Measurements from ENCODE around the gene NCOA1. TPM values are rescaled to one million over a fixed set of nuclear protein-coding genes. Genes with fewer than 3 reads are reported as not detected.

Gene NCOA1
- total RNA-seq, 1 experiment from 2014 or later: 15.4 TPM

DNA sequence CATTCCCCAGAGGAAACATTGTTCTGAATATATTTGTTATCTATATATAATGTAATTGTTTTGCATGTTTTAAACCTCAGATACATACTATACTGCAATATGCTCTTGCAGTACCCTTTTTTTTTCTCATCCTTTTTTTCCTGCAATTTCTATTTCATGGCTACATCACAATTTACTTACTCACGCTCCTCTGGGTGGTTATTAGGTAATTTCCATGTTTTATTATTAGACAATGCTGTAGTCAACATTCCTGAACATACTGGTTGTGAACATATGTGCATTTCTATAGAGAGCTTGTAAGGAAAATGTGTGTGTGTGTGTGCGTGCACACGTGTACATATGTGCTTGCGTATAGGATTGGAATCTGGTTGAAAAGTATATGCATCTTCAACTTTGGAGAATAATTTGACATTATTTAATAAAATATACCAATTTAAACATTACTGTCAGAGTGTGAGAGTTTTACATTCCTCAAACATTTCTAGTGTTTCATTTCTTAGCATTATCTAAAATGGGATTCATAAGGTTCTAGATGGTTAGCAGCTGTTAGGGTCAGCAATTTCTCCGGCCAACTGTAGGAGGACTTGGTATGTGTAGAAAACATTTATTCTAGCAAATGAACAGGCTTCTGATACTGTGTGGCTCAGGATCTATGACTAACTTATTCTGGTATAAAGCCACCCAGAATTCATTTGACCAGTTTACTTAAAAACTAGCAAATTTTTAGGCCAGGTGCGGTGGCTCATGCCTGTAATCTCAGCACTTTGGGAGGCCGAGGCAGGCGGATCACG, 22.4 kb downstream of the NCOA1 start:
- CTCF ChIA-PET: interaction anchor here (0.6 kb wide), 1 partner anchor 273 kb away, joined by 3 read pairs; no protein-coding TSS in a partner anchor
- H3K9me3 Mint-ChIP-seq (ENCODE audit: unreplicated experiment): no peaks in the 10 kb centered on the region
- TF ChIP-seq, protein P1, sequence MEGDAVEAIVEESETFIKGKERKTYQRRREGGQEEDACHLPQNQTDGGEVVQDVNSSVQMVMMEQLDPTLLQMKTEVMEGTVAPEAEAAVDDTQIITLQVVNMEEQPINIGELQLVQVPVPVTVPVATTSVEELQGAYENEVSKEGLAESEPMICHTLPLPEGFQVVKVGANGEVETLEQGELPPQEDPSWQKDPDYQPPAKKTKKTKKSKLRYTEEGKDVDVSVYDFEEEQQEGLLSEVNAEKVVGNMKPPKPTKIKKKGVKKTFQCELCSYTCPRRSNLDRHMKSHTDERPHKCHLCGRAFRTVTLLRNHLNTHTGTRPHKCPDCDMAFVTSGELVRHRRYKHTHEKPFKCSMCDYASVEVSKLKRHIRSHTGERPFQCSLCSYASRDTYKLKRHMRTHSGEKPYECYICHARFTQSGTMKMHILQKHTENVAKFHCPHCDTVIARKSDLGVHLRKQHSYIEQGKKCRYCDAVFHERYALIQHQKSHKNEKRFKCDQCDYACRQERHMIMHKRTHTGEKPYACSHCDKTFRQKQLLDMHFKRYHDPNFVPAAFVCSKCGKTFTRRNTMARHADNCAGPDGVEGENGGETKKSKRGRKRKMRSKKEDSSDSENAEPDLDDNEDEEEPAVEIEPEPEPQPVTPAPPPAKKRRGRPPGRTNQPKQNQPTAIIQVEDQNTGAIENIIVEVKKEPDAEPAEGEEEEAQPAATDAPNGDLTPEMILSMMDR (IDR thresholded peaks at IDR 0.05; ENCODE audit: unreplicated experiment): no peak
- no peak overlapping the region for H3K27ac Mint-ChIP-seq (ENCODE audit: low read depth, unreplicated experiment)
- no peaks in the 10 kb centered on the region for H3K36me3 Mint-ChIP-seq (ENCODE audit: insufficient read depth, unreplicated experiment)
- POLR2A ChIA-PET: interaction anchor here (1.0 kb wide), 1 partner anchor 24 kb away, joined by 3 read pairs; no protein-coding TSS in a partner anchor
- H3K4me1 Mint-ChIP-seq (ENCODE audit: insufficient read depth, unreplicated experiment): peaks cover 18% of the 10 kb centered on the region
- H3K27me3 Mint-ChIP-seq (ENCODE audit: insufficient read depth, unreplicated experiment): no peaks in the 10 kb centered on the region
- no peak for DNase-seq (ENCODE audit: unreplicated experiment)
- intact Hi-C loops (cut with micrococcal nuclease): no loop called here
- no peak overlapping the region for H3K4me3 Mint-ChIP-seq (ENCODE audit: unreplicated experiment)
- BruUV-seq (replicated peaks): no TSS peak

DNA sequence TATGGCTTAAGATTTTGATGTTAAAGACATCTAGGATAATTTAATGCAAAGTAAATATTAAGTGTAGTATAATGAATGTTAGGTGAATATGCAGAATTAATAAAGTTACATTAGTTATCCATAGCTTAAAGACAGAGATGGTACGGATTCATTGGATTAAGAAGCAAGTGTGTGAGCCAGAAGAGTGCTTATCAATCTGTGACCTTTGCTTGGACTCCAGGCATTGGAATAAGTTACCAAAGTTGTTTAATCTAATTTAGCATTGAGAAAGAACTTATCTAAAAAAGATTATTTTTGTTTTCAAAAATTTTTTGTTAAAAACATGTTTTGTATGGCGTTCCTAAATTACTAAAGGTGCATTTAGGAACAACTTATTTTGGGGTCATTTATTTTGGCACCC, 23.8 kb downstream of the NCOA1 start:
- POLR2A ChIA-PET: interaction anchor here (1.2 kb wide), 1 partner anchor 11 kb away, joined by 3 read pairs; no protein-coding TSS in a partner anchor
- CTCF ChIA-PET: interaction anchor here (0.6 kb wide), 1 partner anchor 884 kb away, joined by 3 read pairs; no protein-coding TSS in a partner anchor
- Mint-ChIP-seq H3K4me3 (ENCODE audit: unreplicated experiment) (no peak overlapping the region), H3K27me3 (ENCODE audit: insufficient read depth, unreplicated experiment) (no peaks in the 10 kb centered on the region), H3K27ac (ENCODE audit: low read depth, unreplicated experiment) (no peak overlapping the region), H3K36me3 (ENCODE audit: insufficient read depth, unreplicated experiment) (no peaks in the 10 kb centered on the region), H3K4me1 (ENCODE audit: insufficient read depth, unreplicated experiment) (peaks cover 9% of the 10 kb centered on the region), H3K9me3 (ENCODE audit: unreplicated experiment) (no peaks in the 10 kb centered on the region)
- no TSS peak for BruUV-seq (replicated peaks)
- TF ChIP-seq, protein P1 (IDR thresholded peaks at IDR 0.05; ENCODE audit: unreplicated experiment): no peak
- DNase-seq (ENCODE audit: unreplicated experiment): no peak
- intact Hi-C loops (cut with micrococcal nuclease): no loop called here

DNA sequence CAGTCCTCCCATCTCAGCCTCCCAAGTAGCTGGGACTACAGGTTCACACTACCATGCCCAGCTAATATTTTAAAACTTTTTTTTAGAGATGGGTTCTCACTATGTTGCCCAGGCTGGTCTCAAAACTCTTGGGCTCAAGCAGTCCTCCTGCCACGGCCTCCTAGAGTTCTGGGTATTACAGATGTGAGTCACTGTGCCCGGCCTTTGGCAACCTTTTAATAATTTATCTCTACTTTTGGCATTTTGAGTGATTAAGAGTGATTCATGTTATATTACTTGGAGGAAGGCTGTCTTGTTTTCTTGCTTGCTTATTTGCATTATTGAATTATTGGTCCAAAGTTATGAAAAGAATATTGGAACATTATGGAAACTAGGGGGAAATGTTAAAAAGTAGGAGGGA, 24.3 kb downstream of the NCOA1 start:
- Mint-ChIP-seq H3K9me3 (ENCODE audit: unreplicated experiment) (no peaks in the 10 kb centered on the region), H3K4me1 (ENCODE audit: insufficient read depth, unreplicated experiment) (peaks cover 9% of the 10 kb centered on the region), H3K27me3 (ENCODE audit: insufficient read depth, unreplicated experiment) (no peaks in the 10 kb centered on the region), H3K36me3 (ENCODE audit: insufficient read depth, unreplicated experiment) (no peaks in the 10 kb centered on the region), H3K27ac (ENCODE audit: low read depth, unreplicated experiment) (no peak overlapping the region), H3K4me3 (ENCODE audit: unreplicated experiment) (no peak overlapping the region)
- CTCF ChIA-PET: interaction anchor here (0.6 kb wide), 1 partner anchor 461 kb away, joined by 3 read pairs; no protein-coding TSS in a partner anchor
- intact Hi-C loops (cut with micrococcal nuclease): no loop called here
- TF ChIP-seq, protein P1 (IDR thresholded peaks at IDR 0.05; ENCODE audit: unreplicated experiment): no peak
- DNase-seq (ENCODE audit: unreplicated experiment): peak; percentile 55
- POLR2A ChIA-PET: interaction anchor here (1.2 kb wide), 1 partner anchor 10 kb away, joined by 3 read pairs; no protein-coding TSS in a partner anchor
- BruUV-seq (replicated peaks): no TSS peak

DNA sequence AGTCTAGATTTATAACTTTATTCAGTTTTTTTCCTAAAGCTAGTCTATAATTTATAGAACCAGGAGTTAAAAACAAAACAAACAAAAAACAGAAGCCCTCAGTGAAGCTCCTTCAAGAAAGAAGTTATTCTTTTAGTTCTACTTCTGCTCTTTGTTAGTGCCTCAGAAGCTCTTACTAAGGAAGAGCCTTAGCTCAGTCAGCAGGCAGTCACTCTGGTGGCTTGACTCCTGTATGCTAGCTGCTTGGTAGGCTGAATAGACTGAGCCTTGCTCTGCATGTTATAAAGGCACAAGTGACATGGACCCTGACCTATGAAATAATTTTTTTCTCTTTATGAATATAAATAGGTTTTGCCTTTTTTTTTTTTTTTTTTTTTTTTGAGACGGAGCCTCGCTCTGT, 24.8 kb downstream of the NCOA1 start:
- Mint-ChIP-seq H3K27me3 (ENCODE audit: insufficient read depth, unreplicated experiment) (no peaks in the 10 kb centered on the region), H3K27ac (ENCODE audit: low read depth, unreplicated experiment) (no peak overlapping the region), H3K9me3 (ENCODE audit: unreplicated experiment) (peaks cover 3% of the 10 kb centered on the region), H3K36me3 (ENCODE audit: insufficient read depth, unreplicated experiment) (no peaks in the 10 kb centered on the region), H3K4me3 (ENCODE audit: unreplicated experiment) (no peak overlapping the region), H3K4me1 (ENCODE audit: insufficient read depth, unreplicated experiment) (peaks cover 9% of the 10 kb centered on the region)
- intact Hi-C loops (cut with micrococcal nuclease): no loop called here
- TF ChIP-seq, protein P1 (IDR thresholded peaks at IDR 0.05; ENCODE audit: unreplicated experiment): no peak
- ChIA-PET CTCF (interaction anchor here (0.6 to 1.2 kb wide), 2 partner anchors 198 to 460 kb away, joined by 3 to 4 read pairs; no protein-coding TSS in a partner anchor), POLR2A (interaction anchor here (0.7 to 1.2 kb wide), 2 partner anchors 10 to 13 kb away, joined by 3 read pairs; no protein-coding TSS in a partner anchor)
- DNase-seq (ENCODE audit: unreplicated experiment): no peak
- BruUV-seq (replicated peaks): no TSS peak

All from MCF 10A (cell line).